Measurements from ENCODE around the gene EHD1. TPM values are rescaled to one million over a fixed set of nuclear protein-coding genes. Genes with fewer than 3 reads are reported as not detected.

EHD1 gene
- total RNA-seq, 1 donor from 2014 or later = 216 TPM

DNA sequence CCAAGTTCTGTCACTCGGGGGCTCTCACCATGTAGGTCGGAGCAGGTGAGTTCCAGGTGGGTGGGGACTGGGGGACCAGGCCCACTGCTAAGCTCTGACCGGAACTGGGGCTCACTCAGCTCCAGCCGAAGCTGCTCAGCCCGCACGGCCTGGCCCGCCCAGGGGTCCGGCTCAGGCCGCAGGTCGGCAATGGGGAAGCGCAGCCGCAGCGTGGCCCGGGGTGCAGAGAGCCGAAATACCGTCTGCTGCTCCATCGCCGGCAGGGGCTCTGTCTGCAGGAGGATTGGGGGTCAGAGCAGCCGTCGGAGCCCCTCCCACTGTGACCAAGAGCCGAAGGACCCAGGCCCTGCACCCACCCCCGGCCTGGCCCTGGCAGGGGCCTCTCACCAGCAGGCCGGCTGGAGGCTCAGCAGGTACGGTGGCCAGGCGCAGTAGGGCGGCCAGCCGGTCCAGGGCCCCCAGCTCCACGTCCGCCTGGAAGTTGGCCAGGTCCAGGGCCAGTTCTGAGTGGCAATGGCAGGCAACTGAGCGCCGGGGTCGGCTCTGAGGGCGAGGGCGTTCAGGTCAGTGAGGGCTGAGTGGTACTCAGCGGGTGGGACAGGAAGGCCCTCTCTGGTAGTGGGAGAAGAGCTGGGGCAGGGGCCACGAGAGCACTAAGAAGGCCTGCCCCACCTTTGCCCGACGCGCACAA, 31.4 kb upstream of the EHD1 start:
- Histone ChIP-seq H3K4me3 (no peak overlapping the region), H3K36me3 (peaks cover 93 to 94% of the 10 kb centered on the region in 2 donors), H3K9me3 (no peaks in the 10 kb centered on the region), H3K27me3 (no peaks in the 10 kb centered on the region), H3K4me1 (no peaks in the 10 kb centered on the region), H3K27ac (no peak overlapping the region)
- TF ChIP-seq, protein P1, sequence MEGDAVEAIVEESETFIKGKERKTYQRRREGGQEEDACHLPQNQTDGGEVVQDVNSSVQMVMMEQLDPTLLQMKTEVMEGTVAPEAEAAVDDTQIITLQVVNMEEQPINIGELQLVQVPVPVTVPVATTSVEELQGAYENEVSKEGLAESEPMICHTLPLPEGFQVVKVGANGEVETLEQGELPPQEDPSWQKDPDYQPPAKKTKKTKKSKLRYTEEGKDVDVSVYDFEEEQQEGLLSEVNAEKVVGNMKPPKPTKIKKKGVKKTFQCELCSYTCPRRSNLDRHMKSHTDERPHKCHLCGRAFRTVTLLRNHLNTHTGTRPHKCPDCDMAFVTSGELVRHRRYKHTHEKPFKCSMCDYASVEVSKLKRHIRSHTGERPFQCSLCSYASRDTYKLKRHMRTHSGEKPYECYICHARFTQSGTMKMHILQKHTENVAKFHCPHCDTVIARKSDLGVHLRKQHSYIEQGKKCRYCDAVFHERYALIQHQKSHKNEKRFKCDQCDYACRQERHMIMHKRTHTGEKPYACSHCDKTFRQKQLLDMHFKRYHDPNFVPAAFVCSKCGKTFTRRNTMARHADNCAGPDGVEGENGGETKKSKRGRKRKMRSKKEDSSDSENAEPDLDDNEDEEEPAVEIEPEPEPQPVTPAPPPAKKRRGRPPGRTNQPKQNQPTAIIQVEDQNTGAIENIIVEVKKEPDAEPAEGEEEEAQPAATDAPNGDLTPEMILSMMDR (IDR thresholded peaks at IDR 0.05) = no peak
- intact Hi-C loops (cut with DNase I) = no loop called here
- DNase-seq (ENCODE audit: low spot score in 2 of 2) = no peak

- no peak for DNase-seq (ENCODE audit: low spot score in 2 of 2)
- Histone ChIP-seq H3K4me1 (no peaks in the 10 kb centered on the region), H3K9me3 (no peaks in the 10 kb centered on the region), H3K27me3 (no peaks in the 10 kb centered on the region), H3K27ac (no peak overlapping the region), H3K4me3 (no peak overlapping the region), H3K36me3 (peaks cover 93 to 97% of the 10 kb centered on the region in 2 donors)
- intact Hi-C loops (cut with DNase I) = no loop called here
- TF ChIP-seq, protein P1 (IDR thresholded peaks at IDR 0.05) = no peak
Measured at GRCh38 chr11:64908766-64909165, 30.3 kb upstream of the EHD1 start.

DNA sequence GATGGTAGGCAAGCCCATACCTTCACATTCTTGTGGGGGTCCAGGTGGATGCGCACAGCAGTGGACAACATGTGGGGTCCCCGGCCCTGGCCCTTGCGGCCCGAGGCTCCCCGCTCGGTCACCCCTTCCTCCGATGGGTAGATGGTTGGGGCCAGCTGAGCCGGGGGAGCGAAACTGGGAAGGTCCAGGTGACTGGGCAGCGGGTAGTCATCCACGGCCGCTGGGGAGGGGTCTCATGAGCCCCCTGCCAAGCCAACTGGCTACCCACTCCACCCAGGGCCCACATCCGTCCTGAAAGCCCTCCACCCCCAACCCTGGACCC, 27.9 kb upstream of the EHD1 start:
- Histone ChIP-seq H3K27ac (no peak overlapping the region), H3K4me1 (no peaks in the 10 kb centered on the region), H3K4me3 (no peak overlapping the region), H3K36me3 (peaks cover 92 to 99% of the 10 kb centered on the region in 2 donors), H3K9me3 (no peaks in the 10 kb centered on the region), H3K27me3 (no peaks in the 10 kb centered on the region)
- DNase-seq (ENCODE audit: low spot score in 2 of 2) = no peak
- TF ChIP-seq, protein P1 (IDR thresholded peaks at IDR 0.05) = no peak
- intact Hi-C loops (cut with DNase I) = no loop called here

DNA sequence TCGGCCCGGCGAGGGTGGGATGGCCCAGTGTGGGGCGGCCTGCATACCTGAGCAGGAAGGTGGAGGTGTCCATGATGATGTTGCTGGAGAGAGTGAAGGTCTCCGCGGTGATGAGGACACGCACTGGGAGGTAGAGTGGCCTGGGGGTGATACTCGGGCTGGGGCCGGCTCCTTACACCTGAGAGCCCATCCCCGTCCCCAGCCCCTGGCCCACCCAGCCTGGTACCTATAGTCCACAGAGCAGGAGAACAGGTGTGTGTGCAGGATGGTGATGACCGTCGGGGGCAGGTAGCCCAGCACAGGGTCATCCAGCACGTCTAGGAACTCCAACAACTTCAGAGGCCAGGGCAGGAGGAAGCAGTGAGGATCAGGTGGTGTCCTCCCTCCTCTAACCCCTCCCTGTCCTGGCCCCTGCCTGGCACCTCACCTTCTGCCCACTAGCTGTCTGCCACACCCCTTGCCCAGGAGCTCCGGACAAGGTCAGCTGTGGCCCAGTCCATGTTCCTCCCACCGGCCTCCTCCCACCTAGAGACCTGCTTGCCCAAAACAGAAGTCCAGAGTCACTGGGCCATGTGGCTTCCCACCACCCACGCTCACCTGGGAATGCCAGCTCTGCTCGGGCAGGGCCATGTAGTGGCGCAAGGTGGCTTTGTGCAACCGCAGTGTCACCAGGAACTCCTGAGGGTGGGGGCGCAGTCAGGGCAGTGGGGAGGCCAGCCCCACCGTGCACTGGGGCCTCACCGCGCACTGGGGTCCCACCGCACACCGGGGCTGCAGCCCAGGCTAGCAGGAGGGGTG, 27.3 kb upstream of the EHD1 start:
- no peak for DNase-seq (ENCODE audit: low spot score in 2 of 2)
- no peaks in the 10 kb centered on the region for H3K4me1 ChIP-seq
- no peaks in the 10 kb centered on the region for H3K27me3 ChIP-seq
- intact Hi-C loops (cut with DNase I) = no loop called here
- no peak overlapping the region for H3K4me3 ChIP-seq
- H3K36me3 ChIP-seq = peaks cover 92 to 99% of the 10 kb centered on the region in 2 donors
- no peaks in the 10 kb centered on the region for H3K9me3 ChIP-seq
- H3K27ac ChIP-seq = no peak overlapping the region
- TF ChIP-seq, protein P1 (IDR thresholded peaks at IDR 0.05) = no peak

- intact Hi-C loops (cut with DNase I) = no loop called here
- H3K27me3 ChIP-seq = no peaks in the 10 kb centered on the region
- H3K36me3 ChIP-seq = peaks cover 90 to 98% of the 10 kb centered on the region in 2 donors
- no peak overlapping the region for H3K4me3 ChIP-seq
- H3K9me3 ChIP-seq = no peaks in the 10 kb centered on the region
- H3K27ac ChIP-seq = no peak overlapping the region
- no peaks in the 10 kb centered on the region for H3K4me1 ChIP-seq
- DNase-seq (ENCODE audit: low spot score in 2 of 2) = no peak
- TF ChIP-seq, protein P1 (IDR thresholded peaks at IDR 0.05) = no peak
Measured at GRCh38 chr11:64903291-64903833, 24.9 kb upstream of the EHD1 start.
